Measurements from ENCODE around the gene ADAMTSL1.

GRCh38 chr9:18826248-18826647 is 352.3 kb downstream of the ADAMTSL1 start:
- TF ChIP-seq, protein P1, sequence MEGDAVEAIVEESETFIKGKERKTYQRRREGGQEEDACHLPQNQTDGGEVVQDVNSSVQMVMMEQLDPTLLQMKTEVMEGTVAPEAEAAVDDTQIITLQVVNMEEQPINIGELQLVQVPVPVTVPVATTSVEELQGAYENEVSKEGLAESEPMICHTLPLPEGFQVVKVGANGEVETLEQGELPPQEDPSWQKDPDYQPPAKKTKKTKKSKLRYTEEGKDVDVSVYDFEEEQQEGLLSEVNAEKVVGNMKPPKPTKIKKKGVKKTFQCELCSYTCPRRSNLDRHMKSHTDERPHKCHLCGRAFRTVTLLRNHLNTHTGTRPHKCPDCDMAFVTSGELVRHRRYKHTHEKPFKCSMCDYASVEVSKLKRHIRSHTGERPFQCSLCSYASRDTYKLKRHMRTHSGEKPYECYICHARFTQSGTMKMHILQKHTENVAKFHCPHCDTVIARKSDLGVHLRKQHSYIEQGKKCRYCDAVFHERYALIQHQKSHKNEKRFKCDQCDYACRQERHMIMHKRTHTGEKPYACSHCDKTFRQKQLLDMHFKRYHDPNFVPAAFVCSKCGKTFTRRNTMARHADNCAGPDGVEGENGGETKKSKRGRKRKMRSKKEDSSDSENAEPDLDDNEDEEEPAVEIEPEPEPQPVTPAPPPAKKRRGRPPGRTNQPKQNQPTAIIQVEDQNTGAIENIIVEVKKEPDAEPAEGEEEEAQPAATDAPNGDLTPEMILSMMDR (IDR thresholded peaks at IDR 0.05; ENCODE audit: low read depth, low read length, missing input control) = no peak
- no peak for TF ChIP-seq RAD21 (IDR thresholded peaks at IDR 0.05)
- no peak for TF ChIP-seq ZBTB33 (IDR thresholded peaks at IDR 0.05)
- no peak for TF ChIP-seq YY1 (IDR thresholded peaks at IDR 0.05)
